Calu3 (cell line): ENCODE measurements around the gene ACCS. TPM values are rescaled to one million over a fixed set of nuclear protein-coding genes. Genes with fewer than 3 reads are reported as not detected.

ENCODE experiments used
- BruUV-seq: library from RNA; stranded (reverse); fragments of 400-500 nt; replicated peaks from 2 replicates; lab custom pipeline; 2021; lab: Mats Ljungman, UMichigan
- CTCF ChIA-PET: fragments of 300-600 bp; sonication (Branson Sonifier 250); formaldehyde crosslinking; loops from one replicate; lab custom pipeline; 2022; ENCODE audit warnings: antibody characterized with exemption; lab: Charles Lee
- DNase-seq: peaks from one replicate; pipeline ENCODE4 v3.0.0; 2022
- H3K27ac Mint-ChIP-seq: one replicate; pipeline ENCODE4 v1.8.0; 2022; ENCODE audit warnings: mixed read lengths; ENCODE audit not compliant: unreplicated experiment
- H3K27me3 Mint-ChIP-seq: one replicate; pipeline ENCODE4 v1.8.0; 2022; ENCODE audit warnings: mixed read lengths; ENCODE audit not compliant: unreplicated experiment
- H3K36me3 Mint-ChIP-seq: one replicate; pipeline ENCODE4 v1.8.0; 2022; ENCODE audit warnings: mild to moderate bottlenecking, moderate library complexity, mixed read lengths; ENCODE audit not compliant: insufficient read depth, unreplicated experiment
- H3K4me1 Mint-ChIP-seq: one replicate; pipeline ENCODE4 v1.8.0; 2022; ENCODE audit warnings: mild to moderate bottlenecking, low read depth, mixed read lengths; ENCODE audit not compliant: unreplicated experiment
- H3K4me3 Mint-ChIP-seq: one replicate; pipeline ENCODE4 v1.8.0; 2022; ENCODE audit warnings: mild to moderate bottlenecking, low read depth, moderate library complexity, mixed read lengths; ENCODE audit not compliant: unreplicated experiment
- H3K9me3 Mint-ChIP-seq: one replicate; pipeline ENCODE4 v1.8.0; 2022; ENCODE audit warnings: low read depth, mixed read lengths; ENCODE audit not compliant: unreplicated experiment
- intact Hi-C: fragments of 100-400 bp; cut with micrococcal nuclease; formaldehyde crosslinking; loops from one replicate; pipeline ENCODE4 v1.10.0; 2022; ENCODE audit not compliant: unreplicated experiment
- total RNA-seq: library from RNA; stranded (reverse); gene quantifications from 2 replicates; pipeline ENCODE4 v1.2.3, GENCODE V29; 2022
- TF ChIP-seq, protein P1 (sequence below): fragments of 200-600 bp; IDR thresholded peaks from one replicate; pipeline ENCODE4 v1.8.0; 2022; ENCODE audit warnings: antibody characterized with exemption; ENCODE audit not compliant: unreplicated experiment

Gene ACCS
- total RNA-seq, 1 experiment from 2014 or later = 17.9 TPM

GRCh38 chr11:44082645-44083044, 16.6 kb downstream of the ACCS start:
- TF ChIP-seq, protein P1, sequence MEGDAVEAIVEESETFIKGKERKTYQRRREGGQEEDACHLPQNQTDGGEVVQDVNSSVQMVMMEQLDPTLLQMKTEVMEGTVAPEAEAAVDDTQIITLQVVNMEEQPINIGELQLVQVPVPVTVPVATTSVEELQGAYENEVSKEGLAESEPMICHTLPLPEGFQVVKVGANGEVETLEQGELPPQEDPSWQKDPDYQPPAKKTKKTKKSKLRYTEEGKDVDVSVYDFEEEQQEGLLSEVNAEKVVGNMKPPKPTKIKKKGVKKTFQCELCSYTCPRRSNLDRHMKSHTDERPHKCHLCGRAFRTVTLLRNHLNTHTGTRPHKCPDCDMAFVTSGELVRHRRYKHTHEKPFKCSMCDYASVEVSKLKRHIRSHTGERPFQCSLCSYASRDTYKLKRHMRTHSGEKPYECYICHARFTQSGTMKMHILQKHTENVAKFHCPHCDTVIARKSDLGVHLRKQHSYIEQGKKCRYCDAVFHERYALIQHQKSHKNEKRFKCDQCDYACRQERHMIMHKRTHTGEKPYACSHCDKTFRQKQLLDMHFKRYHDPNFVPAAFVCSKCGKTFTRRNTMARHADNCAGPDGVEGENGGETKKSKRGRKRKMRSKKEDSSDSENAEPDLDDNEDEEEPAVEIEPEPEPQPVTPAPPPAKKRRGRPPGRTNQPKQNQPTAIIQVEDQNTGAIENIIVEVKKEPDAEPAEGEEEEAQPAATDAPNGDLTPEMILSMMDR = no peak
- Mint-ChIP-seq H3K27me3 (no peaks in the 10 kb centered on the region), H3K4me3 (no peak overlapping the region), H3K9me3 (peaks cover 4% of the 10 kb centered on the region), H3K27ac (no peak overlapping the region), H3K36me3 (peaks cover 4% of the 10 kb centered on the region), H3K4me1 (no peaks in the 10 kb centered on the region)
- CTCF ChIA-PET = interaction anchor here (0.5 kb wide), 1 partner anchor 643 kb away, joined by 4 read pairs; no protein-coding TSS in a partner anchor
- BruUV-seq = no TSS peak
- intact Hi-C loops = no loop called here
- DNase-seq = no peak

GRCh38 chr11:44083433-44083832, 17.4 kb downstream of the ACCS start:
- peaks cover 4% of the 10 kb centered on the region for H3K9me3 Mint-ChIP-seq

GRCh38 chr11:44083906-44084305, 17.8 kb downstream of the ACCS start:
- H3K4me3 Mint-ChIP-seq = no peak overlapping the region
- peaks cover 4% of the 10 kb centered on the region for H3K9me3 Mint-ChIP-seq
- TF ChIP-seq, protein P1 = no peak
- peaks cover 4% of the 10 kb centered on the region for H3K36me3 Mint-ChIP-seq
- no peak for DNase-seq
- intact Hi-C loops = no loop called here
- BruUV-seq = no TSS peak
- CTCF ChIA-PET = no interaction called here
- no peaks in the 10 kb centered on the region for H3K4me1 Mint-ChIP-seq
- no peak overlapping the region for H3K27ac Mint-ChIP-seq
- H3K27me3 Mint-ChIP-seq = no peaks in the 10 kb centered on the region

More at GRCh38 chr11:44083433-44083832, 17.4 kb downstream of the ACCS start:
- H3K4me1 Mint-ChIP-seq = no peaks in the 10 kb centered on the region
- no peaks in the 10 kb centered on the region for H3K27me3 Mint-ChIP-seq
- H3K4me3 Mint-ChIP-seq = no peak overlapping the region
- no TSS peak for BruUV-seq
- peaks cover 4% of the 10 kb centered on the region for H3K36me3 Mint-ChIP-seq
- DNase-seq = no peak
- intact Hi-C loops = no loop called here
- CTCF ChIA-PET = no interaction called here
- TF ChIP-seq, protein P1 = no peak
- no peak overlapping the region for H3K27ac Mint-ChIP-seq

- CTCF ChIA-PET = interaction anchor here (1.2 kb wide), 1 partner anchor 9 kb away, joined by 3 read pairs; no protein-coding TSS in a partner anchor
- intact Hi-C loops = no loop called here
- Mint-ChIP-seq H3K4me1 (no peaks in the 10 kb centered on the region), H3K36me3 (peaks cover 4% of the 10 kb centered on the region), H3K27me3 (no peaks in the 10 kb centered on the region), H3K4me3 (no peak overlapping the region), H3K9me3 (peaks cover 4% of the 10 kb centered on the region), H3K27ac (no peak overlapping the region)
- TF ChIP-seq, protein P1 = no peak
- BruUV-seq = no TSS peak
- DNase-seq = no peak
Measured at GRCh38 chr11:44085330-44085729, 19.3 kb downstream of the ACCS start.
